GM12878 (cell line): ENCODE measurements around the gene ACTG1. TPM values are rescaled to one million over a fixed set of nuclear protein-coding genes. Genes with fewer than 3 reads are reported as not detected.

ENCODE experiments used
- ATAC-seq: fragments of 200-7000 bp; cut with Tn5 transposase; 3 replicates; pipeline ENCODE4 v1.9.1; 2020; ENCODE audit warnings: mild to moderate bottlenecking, moderate library complexity
- BruUV-seq: library from RNA; stranded (reverse); fragments of 400-500 nt; replicated peaks from 2 replicates; lab custom pipeline; 2021; lab: Mats Ljungman, UMichigan
- CTCF ChIA-PET: fragments of 300-600 bp; sonication (Branson Sonifier 250); formaldehyde crosslinking; extraction: SDS; loops from one replicate; lab custom pipeline; 2021; ENCODE audit warnings: inconsistent platforms; lab: Yijun Ruan, JAX
- POLR2A ChIA-PET: fragments of 350-600 bp; formaldehyde crosslinking; extraction: SDS; loops from one replicate; lab custom pipeline; 2021; ENCODE audit warnings: inconsistent platforms; lab: Charles Lee
- RAD21 ChIA-PET: fragments of 300-600 bp; sonication (Branson Sonifier 250); formaldehyde crosslinking; loops from one replicate; lab custom pipeline; 2023; ENCODE audit warnings: antibody characterized with exemption; ENCODE audit not compliant: unreplicated experiment; lab: Charles Lee
- SMC1A ChIA-PET: fragments of 300-600 bp; sonication (Branson Sonifier 250); formaldehyde crosslinking; loops from one replicate; lab custom pipeline; 2023; ENCODE audit not compliant: unreplicated experiment, uncharacterized antibody; lab: Charles Lee
- DNase-seq: peaks from one replicate; pipeline ENCODE4 v3.0.0-alpha.2; 2011; ENCODE audit warnings: low read depth, low spot score
- FAIRE-seq: peaks from 3 replicates; lab custom pipeline; 2011; peaks lifted over from hg19 to GRCh38; lab: Jason Lieb, UNC
- H2AFZ ChIP-seq: 2 replicates; pipeline ENCODE4 v1.6.0; 2011; ENCODE audit warnings: low read depth, low read length, control low read depth; ENCODE audit not compliant: control insufficient read depth
- H3K27ac ChIP-seq: 2 replicates; pipeline ENCODE4 v1.5.1; 2011; ENCODE audit warnings: control low read depth; ENCODE audit not compliant: control insufficient read depth, insufficient read depth
- H3K27me3 ChIP-seq, 2 experiments: replicated peaks in 1 of 2; 2 replicates each; pipeline versions ENCODE4 v1.6.0 to v1.6.1; 2011; ENCODE audit warnings: low read length in 1 of 2; ENCODE audit not compliant: control insufficient read depth in 2 of 2, insufficient read depth in 2 of 2
- H3K36me3 ChIP-seq, 2 experiments: 2 replicates each; pipeline ENCODE4 v1.5.1; 2011; ENCODE audit warnings: low read length in 1 of 2; ENCODE audit not compliant: control insufficient read depth in 2 of 2, insufficient read depth in 2 of 2
- H3K4me1 ChIP-seq: 2 replicates; pipeline ENCODE4 v1.6.1; 2011; ENCODE audit warnings: mild to moderate bottlenecking, low read length, moderate library complexity, mixed read lengths; ENCODE audit not compliant: control insufficient read depth, insufficient read depth
- H3K4me2 ChIP-seq: 2 replicates; pipeline ENCODE4 v1.6.0; 2011; ENCODE audit warnings: control low read depth; ENCODE audit not compliant: control insufficient read depth, insufficient read depth
- H3K4me3 ChIP-seq: fragments of 200-600 bp; sonication (generic); 2 replicates; pipeline ENCODE4 v1.5.1; 2016
- H3K79me2 ChIP-seq: 2 replicates; pipeline ENCODE4 v1.6.0; 2011; ENCODE audit warnings: low read length; ENCODE audit not compliant: control insufficient read depth, insufficient read depth
- H3K9ac ChIP-seq: 2 replicates; pipeline ENCODE4 v1.8.0; 2011; ENCODE audit warnings: low read length, control low read depth, mixed read lengths; ENCODE audit not compliant: control insufficient read depth, insufficient read depth
- H3K9me3 ChIP-seq: replicated peaks from 3 replicates; pipeline ENCODE4 v1.5.1; 2011; ENCODE audit warnings: mild to moderate bottlenecking, low read length; ENCODE audit not compliant: control insufficient read depth, insufficient read depth
- H4K20me1 ChIP-seq: 2 replicates; pipeline ENCODE4 v1.6.0; 2011; ENCODE audit not compliant: control insufficient read depth, insufficient read depth
- DPF2 ChIP-seq: fragments of 450-650 bp; IDR thresholded peaks from 2 replicates; pipeline ENCODE4 v1.6.1; 2017; ENCODE audit warnings: mild to moderate bottlenecking
- NRF1 ChIP-seq: conservative IDR thresholded peaks from 2 replicates; pipeline ENCODE4 v1.6.1; 2011; ENCODE audit warnings: mild to moderate bottlenecking, low read depth, low read length, improper control_type of control experiment
- POLR2A ChIP-seq: IDR thresholded peaks from 2 replicates; pipeline ENCODE4 v1.6.1; 2011; ENCODE audit warnings: low read depth, mild to moderate bottlenecking, low read length
- POLR2AphosphoS5 ChIP-seq: IDR thresholded peaks from 2 replicates; pipeline ENCODE4 v1.6.1; 2011; ENCODE audit warnings: mild to moderate bottlenecking, low read length, inconsistent platforms
- WGBS: methylation state at CpG from one replicate; pipeline ENCODE4 v1.1.6; 2016; ENCODE audit warnings: low lambda C conversion rate; ENCODE audit not compliant: insufficient replicate concordance, insufficient coverage; ENCODE audit errors: missing lambda C conversion rate; 5-methylcytosine and 5-hydroxymethylcytosine counted together
- in situ Hi-C: fragments of 300-500 bp; cut with MboI; formaldehyde crosslinking; loops from 9 replicates; pipeline ENCODE4 v1.14.3; 2018; ENCODE audit warnings: mixed read lengths
- intact Hi-C: fragments of 100-400 bp; cut with micrococcal nuclease; formaldehyde crosslinking; loops from one replicate; pipeline ENCODE4 v1.14.2; 2022; ENCODE audit not compliant: unreplicated experiment
- polyA plus RNA-seq, 11 experiments: library from polyadenylated mRNA; depleted of rRNA in 4 of 11; unstranded in 6 of 11; stranded (reverse) in 5 of 11; fragments of >200 nt; fragmentation: Nextera tagmentation in 4 of 11; fragmentation: Illumina TruSeq in 1 of 11; extraction: Ambion mirVana in 4 of 11; extraction: Trizol in 1 of 11; gene quantifications; 1 replicate in 1 of 11; 2 replicates in 10 of 11; pipeline versions ENCODE4 v1.2.1 to v1.2.3, GENCODE V29; 2011 to 2016; ENCODE audit warnings: inconsistent platforms in 2 of 11, missing spikeins in 2 of 11, low read depth in 1 of 11
- total RNA-seq, 4 experiments: library from RNA; depleted of rRNA in 3 of 4; stranded (reverse); fragments of >200 nt in 3 of 4; fragmentation: Illumina TruSeq in 1 of 4; extraction: Trizol in 1 of 4; gene quantifications; 2 replicates each; pipeline versions ENCODE4 v1.2.1 to v1.2.3, GENCODE V29; 2013 to 2021

The ACTG1 gene
- total and polyA plus RNA-seq, 10 of the 15 experiments (the other 5 are each of a cell fraction or from before 2014, with no cell fraction given), result 810 to 6,105 (median 3,650) TPM

GRCh38 chr17:81542431-81543338, 30.1 kb upstream of the ACTG1 start:
- ChIA-PET CTCF (no interaction called here), POLR2A (no interaction called here)

GRCh38 chr17:81541123-81541522, 28.5 kb upstream of the ACTG1 start:
- intact Hi-C loops (no loop called here), in situ Hi-C loops (no loop called here)
- WGBS, result 85% methylated on average over 9 of the region's 17 CpGs
- no peak overlapping the region for H3K9ac ChIP-seq
- H3K27me3 ChIP-seq, result no peaks in the 10 kb centered on the region; a peak in 1 of 4 replicates
- RAD21 ChIA-PET, result no interaction called here
- no peak overlapping the region for H3K4me2 ChIP-seq
- H3K4me3 ChIP-seq, result no peak overlapping the region
- TF ChIP-seq POLR2AphosphoS5 (0 out of 2 replicates have a peak, but pooled peaks have one; percentile 30), NRF1 (no peak)
- TF ChIP-seq, all 136 proteins: peak for 1
- SMC1A ChIA-PET, result no interaction called here
- no peaks in the 10 kb centered on the region for H4K20me1 ChIP-seq
- no peaks in the 10 kb centered on the region for H3K9me3 ChIP-seq
- no peaks in the 10 kb centered on the region for H3K79me2 ChIP-seq
- DNase-seq (no peak), ATAC-seq (no peak), FAIRE-seq (no peak)
- H3K36me3 ChIP-seq, result peaks cover 4 to 17% of the 10 kb centered on the region in 2 experiments; a peak in 3 of 4 replicates
- no peak overlapping the region for H2AFZ ChIP-seq
- no peak overlapping the region for H3K27ac ChIP-seq
- POLR2A ChIA-PET, result no interaction called here
- BruUV-seq, result no TSS peak
- H3K4me1 ChIP-seq, result no peaks in the 10 kb centered on the region
- CTCF ChIA-PET, result no interaction called here

More at GRCh38 chr17:81542431-81543338, 30.1 kb upstream of the ACTG1 start:
- FAIRE-seq (no peak), ATAC-seq (no peak), DNase-seq (no peak)
- Histone ChIP-seq H3K4me2 (no peak overlapping the region), H3K79me2 (no peaks in the 10 kb centered on the region), H2AFZ (no peak overlapping the region), H3K4me3 (no peak overlapping the region), H3K9me3 (no peaks in the 10 kb centered on the region), H3K4me1 (no peaks in the 10 kb centered on the region), H3K36me3 (peaks cover 4 to 26% of the 10 kb centered on the region in 2 experiments; a peak in 3 of 4 replicates), H3K9ac (no peak overlapping the region), H4K20me1 (no peaks in the 10 kb centered on the region), H3K27me3 (no peaks in the 10 kb centered on the region), H3K27ac (no peak overlapping the region)
- WGBS, result 98% methylated on average over 15 of the region's 15 CpGs
- RAD21 ChIA-PET, result no interaction called here
- SMC1A ChIA-PET, result no interaction called here
- TF ChIP-seq POLR2A, result peak; percentile 49
- TF ChIP-seq DPF2, result no peak
- in situ Hi-C loops (no loop called here), intact Hi-C loops (no loop called here)
- BruUV-seq, result no TSS peak
